Measurements from ENCODE around the gene INAFM2.

The INAFM2 gene

GRCh38 chr15:40330368-40330836, 6.9 kb downstream of the INAFM2 start:
- peak; percentile 43 for DNase-seq

- DNase-seq = no peak
Measured at GRCh38 chr15:40331026-40331425, 7.5 kb downstream of the INAFM2 start.

GRCh38 chr15:40331637-40332036, 8.1 kb downstream of the INAFM2 start:
- no peak for DNase-seq

GRCh38 chr15:40332113-40332781, 8.8 kb downstream of the INAFM2 start:
- no peak for DNase-seq

GRCh38 chr15:40333922-40334492, 10.5 kb downstream of the INAFM2 start:
- peak; percentile 98 for DNase-seq

- DNase-seq = no peak
Measured at GRCh38 chr15:40334541-40334940, 11.0 kb downstream of the INAFM2 start.

- no peak for DNase-seq
Measured at GRCh38 chr15:40334941-40335795, 11.7 kb downstream of the INAFM2 start.

- DNase-seq = no peak
Measured at GRCh38 chr15:40335938-40336743, 12.6 kb downstream of the INAFM2 start.

DNA sequence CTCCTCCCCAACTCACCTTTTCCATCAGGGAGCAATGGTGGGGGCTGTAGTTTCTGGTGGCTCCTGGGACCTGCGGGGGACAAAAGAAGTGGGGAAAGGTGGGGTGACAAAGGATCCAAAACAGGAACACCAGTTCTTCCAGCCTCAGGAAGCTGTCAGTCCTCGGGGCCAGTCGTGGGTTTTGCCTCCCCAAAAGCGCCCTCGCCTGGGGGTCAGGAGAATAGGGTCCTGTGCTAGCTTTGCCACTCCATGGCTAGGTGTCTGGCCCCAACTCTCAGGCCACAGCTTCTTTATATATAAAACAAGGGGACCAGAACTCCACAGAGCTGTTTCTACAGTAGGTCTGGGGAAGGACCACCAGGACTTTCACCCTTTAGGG, 13.2 kb downstream of the INAFM2 start:
- peak; percentile 47 for DNase-seq

DNA sequence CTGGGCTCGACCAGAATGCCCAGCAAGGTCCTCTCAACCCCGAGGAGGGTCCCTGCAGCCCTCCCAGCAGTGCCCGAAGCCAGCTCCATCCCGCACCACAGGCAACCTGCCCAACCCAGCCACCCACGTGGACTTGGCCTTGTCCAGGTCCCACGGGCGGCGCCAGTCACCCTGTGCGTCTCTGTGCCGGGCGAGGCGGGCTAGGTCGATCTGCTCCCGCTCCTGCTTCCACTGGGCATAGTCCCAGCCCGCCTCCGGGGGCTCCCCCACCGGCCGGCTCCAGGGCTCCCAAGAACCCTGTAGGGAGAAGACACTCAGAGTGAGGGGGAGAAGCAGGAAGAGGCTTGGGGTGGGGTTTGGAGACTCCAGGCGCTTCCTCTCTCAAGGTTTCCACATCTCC, 14.1 kb downstream of the INAFM2 start:
- no peak for DNase-seq

- peak; percentile 81 for DNase-seq
Measured at GRCh38 chr15:40338041-40338657, 14.7 kb downstream of the INAFM2 start.

- no peak for DNase-seq
Measured at GRCh38 chr15:40338921-40339620, 15.6 kb downstream of the INAFM2 start.

- no peak for DNase-seq
Measured at GRCh38 chr15:40339621-40339945, 16.1 kb downstream of the INAFM2 start.

DNA sequence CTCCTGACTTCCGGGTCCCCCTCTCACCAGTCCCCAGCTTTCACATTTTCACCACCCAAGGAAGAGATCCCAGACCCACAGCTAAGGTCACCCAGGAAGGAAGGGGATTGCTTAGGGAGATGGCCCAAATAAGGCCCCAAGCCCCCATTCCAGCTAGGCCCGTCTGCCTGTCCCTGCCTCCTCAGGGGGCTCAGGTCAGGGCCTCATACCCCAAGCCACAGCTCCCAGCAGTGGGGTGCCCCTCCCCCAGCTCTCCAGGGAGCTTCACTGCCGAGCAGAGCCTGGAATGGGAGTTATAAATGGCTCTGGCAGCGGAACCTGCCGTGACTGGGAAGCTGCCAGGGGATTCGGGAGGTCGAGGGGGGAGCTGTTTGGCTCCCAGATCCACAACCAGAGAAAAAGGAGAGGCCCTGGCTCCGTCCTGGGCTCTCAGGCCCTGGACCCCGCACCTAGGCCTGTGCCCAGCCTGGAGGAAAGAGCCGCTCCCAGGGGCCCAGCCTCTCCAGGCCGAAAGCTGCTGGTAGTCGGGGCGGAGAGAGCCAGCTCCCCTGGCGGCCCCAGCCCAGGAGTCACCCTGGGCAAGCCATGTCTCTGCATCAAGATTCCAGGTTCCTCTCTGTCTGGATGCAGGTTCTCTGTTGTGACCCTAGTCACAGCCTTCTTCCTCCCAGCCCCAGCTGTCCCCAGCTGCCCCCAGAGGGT, 16.7 kb downstream of the INAFM2 start:
- DNase-seq = no peak

DNA sequence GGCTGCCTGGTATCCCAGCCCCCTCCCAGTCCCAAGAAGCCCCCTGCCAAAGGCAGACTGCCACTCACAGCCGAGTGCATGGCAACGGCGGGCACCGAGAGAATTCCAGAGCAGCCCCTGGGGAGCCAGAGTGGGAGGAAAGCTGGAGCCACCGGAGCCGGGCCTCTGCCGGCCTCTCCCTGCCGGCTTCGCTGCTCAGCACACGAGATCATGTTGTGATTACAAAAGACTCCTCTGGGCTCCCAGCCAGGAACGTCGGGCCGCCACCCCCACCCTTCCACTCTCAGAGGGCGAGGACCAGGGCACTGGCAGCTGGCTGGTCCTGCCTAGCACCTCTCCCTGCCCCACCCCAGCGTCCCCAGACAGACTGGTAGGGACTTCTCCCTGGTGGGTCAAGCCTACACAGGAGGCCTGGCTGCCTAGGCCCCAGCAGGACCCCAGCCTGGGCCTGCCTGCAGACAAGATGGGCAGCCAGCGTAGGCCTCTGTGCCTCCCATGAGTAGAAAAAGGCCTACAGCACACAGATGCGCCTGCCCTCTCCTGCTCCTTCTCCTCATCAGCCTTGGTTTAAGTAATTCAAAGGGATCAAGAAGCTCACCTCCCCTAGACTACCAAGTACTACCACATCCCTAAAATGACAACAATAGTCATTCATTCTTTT, 17.4 kb downstream of the INAFM2 start, which contains the start of gene CCDC9B:
Gene CCDC9B (minus strand): TSS at position 200 of the 661 bp plus-strand sequence. CDS start 120 bp downstream, at position 80.
- DNase-seq = no peak

- no peak for DNase-seq
Measured at GRCh38 chr15:40342416-40343320, 19.2 kb downstream of the INAFM2 start.

GRCh38 chr15:40343512-40343911, 20.0 kb downstream of the INAFM2 start:
- peak; percentile 63 for DNase-seq

DNA sequence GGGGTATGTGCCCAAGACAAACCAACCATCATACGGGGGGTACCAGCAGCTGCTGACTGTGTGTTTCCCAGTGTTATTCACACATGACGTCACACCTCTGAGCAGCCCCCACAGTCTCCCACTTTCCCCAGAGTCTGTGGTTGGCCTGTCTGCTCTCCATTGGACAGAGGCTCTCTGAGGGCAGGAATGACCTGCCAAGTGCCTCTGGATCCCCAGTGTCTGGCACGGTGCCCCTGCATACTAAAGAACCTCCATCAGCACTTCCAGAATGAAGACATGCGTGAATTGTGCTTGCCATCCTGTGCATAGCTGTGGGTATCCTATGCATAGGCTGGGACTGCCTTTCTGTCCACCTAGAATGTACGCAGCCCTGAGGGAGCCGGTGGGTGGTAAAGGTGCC, 20.7 kb downstream of the INAFM2 start:
- DNase-seq = no peak

DNA sequence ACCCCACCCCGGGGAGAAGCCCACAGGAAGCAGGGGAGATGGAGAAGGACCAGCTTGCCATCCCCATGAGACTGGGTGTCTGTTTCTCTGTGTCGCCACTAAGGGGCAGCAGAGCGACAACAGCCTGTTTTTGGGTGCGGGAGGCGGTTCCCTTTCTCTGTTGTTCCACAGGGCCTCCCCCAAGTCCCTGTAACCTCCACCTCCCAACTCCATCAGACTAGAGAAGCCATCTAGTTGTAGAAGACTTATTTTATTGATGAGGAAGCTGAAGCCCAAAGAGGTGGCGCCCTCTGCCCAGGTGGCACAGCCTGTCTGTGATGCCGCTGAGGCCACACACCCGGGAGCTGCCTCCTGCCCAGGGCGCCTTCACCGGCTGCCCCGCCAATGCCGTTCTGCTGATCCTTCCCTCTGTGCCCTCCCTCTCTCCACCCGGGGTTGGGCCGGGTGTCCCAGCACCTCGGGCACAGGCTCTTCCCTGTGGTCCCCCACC, 21.2 kb downstream of the INAFM2 start:
- peak; percentile 60 for DNase-seq

Data from GDM1 (cell line).